ENCODE measurements around the gene GPR141. TPM values are rescaled to one million over a fixed set of nuclear protein-coding genes. Genes with fewer than 3 reads are reported as not detected.
A peak's percentile ranks its signal among the peaks of the same experiment; 100 is the strongest.

Gene GPR141
- total RNA-seq: 3.5 TPM
- long read RNA-seq, partial matches to known transcripts: 0 of 1 reads
- long read RNA-seq, other reads (novel, unspliced or antisense): 1 of 1 reads

DNA sequence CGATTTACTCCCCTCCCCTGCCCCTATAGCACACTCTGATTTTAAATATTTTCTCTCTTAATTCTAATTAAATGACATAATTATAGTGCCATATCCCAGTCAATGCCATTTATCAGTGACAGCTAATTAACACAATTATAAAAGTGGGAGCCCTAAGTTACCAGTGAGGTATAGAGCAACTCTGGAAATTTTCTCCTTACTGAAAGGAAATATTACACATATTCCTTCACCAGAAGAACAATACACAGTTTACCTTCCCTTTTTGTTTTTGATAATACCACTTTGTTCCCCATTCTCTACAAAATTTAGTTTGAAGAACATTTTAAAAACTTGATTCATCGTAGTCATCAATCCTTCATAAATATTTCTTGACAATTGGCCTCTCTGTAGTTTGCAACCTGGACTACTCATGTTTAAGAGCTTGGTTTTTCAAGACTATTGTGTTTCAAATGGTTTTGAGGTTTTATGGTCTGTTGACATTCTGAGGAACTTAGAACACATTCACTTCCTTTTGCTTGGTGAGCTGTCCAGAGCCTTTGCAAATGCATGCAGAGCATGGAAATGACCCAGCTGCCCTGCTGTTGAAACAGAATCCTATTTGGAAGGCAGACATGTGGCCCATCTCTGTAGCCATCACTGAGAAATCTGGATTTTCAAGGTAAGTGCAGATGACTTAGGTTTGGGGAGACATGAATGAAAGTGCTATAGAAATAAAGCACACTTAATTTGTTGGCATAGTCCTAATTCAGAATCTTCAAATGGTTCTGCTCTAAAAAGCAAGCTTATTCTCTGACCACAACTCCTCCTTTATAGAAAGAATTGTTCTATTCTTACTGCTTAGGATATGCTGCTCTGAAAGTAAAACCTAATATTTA is at the start of gene GPR141:
GPR141 (plus strand) TSS at position 521 of the 875 bp plus-strand sequence. CDS start 56,628 bp downstream, outside the sequence.
- no peaks in the 10 kb centered on the region for H3K36me3 ChIP-seq
- ATAC-seq (peak; percentile 44 to 66), DNase-seq (no peak)
- no peaks in the 10 kb centered on the region for H3K27me3 ChIP-seq (ENCODE audit: low read depth)
- peaks cover 13% of the 10 kb centered on the region for H3K4me1 ChIP-seq
- intact Hi-C loops (cut with DNase I): no loop called here
- peak within 1 kb of the TSS; percentile 23 for H3K4me3 ChIP-seq
- H3K27ac ChIP-seq: peak within 1 kb of the TSS; percentile 4
- TF ChIP-seq, protein P1, sequence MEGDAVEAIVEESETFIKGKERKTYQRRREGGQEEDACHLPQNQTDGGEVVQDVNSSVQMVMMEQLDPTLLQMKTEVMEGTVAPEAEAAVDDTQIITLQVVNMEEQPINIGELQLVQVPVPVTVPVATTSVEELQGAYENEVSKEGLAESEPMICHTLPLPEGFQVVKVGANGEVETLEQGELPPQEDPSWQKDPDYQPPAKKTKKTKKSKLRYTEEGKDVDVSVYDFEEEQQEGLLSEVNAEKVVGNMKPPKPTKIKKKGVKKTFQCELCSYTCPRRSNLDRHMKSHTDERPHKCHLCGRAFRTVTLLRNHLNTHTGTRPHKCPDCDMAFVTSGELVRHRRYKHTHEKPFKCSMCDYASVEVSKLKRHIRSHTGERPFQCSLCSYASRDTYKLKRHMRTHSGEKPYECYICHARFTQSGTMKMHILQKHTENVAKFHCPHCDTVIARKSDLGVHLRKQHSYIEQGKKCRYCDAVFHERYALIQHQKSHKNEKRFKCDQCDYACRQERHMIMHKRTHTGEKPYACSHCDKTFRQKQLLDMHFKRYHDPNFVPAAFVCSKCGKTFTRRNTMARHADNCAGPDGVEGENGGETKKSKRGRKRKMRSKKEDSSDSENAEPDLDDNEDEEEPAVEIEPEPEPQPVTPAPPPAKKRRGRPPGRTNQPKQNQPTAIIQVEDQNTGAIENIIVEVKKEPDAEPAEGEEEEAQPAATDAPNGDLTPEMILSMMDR (IDR thresholded peaks at IDR 0.05): no peak
- H3K9me3 ChIP-seq: no peaks in the 10 kb centered on the region

DNA sequence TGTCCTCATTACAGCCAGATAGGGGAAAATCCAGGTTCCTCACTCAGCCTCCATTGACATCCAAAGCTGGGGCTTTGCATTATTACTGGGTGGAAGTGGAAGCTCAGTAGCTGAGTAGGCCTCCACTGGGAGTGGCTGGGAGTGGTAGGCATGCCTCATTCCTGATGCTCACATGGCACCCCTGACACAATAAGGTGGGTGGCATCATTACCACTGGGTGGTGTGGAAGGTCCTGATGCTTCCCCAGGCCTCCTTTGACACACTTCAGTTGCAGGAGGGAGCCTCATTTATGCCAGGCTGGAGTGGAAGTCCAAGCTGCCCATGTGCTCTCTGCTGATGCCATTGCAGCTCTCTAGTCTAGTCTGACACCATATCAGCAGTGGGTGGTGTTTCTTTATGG is 48.2 kb upstream of the GPR141 start:
- TF ChIP-seq, protein P1 (IDR thresholded peaks at IDR 0.05): no peak
- DNase-seq (no peak), ATAC-seq (no peak)
- Histone ChIP-seq H3K4me3 (no peak overlapping the region), H3K9me3 (peaks cover 6% of the 10 kb centered on the region), H3K4me1 (no peaks in the 10 kb centered on the region), H3K36me3 (no peaks in the 10 kb centered on the region), H3K27ac (no peak overlapping the region), H3K27me3 (ENCODE audit: low read depth) (no peaks in the 10 kb centered on the region)
- intact Hi-C loops (cut with DNase I): no loop called here

DNA sequence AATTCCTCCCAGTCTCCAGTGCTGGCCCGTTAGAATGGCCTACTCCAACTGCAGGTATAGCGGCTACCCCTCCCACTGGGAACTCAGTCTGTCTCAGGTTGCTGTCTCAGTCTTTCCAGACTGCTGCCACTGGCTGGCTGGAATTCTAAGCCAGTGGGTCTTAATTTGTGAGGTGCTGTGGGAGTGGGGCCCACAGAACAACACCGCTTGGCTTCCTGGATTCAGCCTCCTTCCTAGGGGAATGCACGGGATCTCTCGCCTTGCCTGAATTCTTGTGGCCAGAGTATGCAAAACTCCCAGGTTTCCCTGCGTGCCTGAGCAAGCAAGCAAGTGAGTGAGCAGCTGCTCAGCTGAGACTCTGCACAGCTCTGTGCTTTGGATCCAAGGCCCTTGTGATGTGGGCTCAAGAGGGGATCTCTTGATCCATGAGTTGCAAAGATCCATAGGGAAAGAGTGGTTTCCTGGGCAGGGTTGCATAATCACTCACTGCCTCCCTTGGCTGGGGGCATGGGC is 41.5 kb upstream of the GPR141 start:
- H3K36me3 ChIP-seq: no peaks in the 10 kb centered on the region
- no peak for ATAC-seq
- intact Hi-C loops (cut with DNase I): no loop called here

DNA sequence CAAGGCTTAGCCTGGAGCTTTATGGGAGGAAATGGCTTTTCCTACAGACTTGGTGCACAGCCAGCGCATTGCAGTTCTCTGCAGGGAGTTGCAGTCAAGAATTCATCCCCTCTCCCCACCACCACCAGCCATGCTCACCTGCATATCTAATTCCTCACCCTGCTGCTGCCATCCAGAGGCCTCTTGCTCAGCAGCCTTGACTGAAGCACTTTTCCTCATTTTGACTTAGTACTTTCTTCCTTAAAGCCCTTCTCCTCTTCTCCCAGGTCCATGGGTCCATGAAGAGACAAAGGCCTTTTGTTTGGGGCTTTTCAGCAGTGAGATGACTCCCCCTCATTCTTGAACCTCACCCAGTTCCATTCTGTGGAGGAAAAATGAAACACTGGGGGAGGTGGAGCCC is 39.7 kb upstream of the GPR141 start:
- no peaks in the 10 kb centered on the region for H3K9me3 ChIP-seq
- no peaks in the 10 kb centered on the region for H3K4me1 ChIP-seq
- no peaks in the 10 kb centered on the region for H3K36me3 ChIP-seq
- no peaks in the 10 kb centered on the region for H3K27me3 ChIP-seq (ENCODE audit: low read depth)
- intact Hi-C loops (cut with DNase I): no loop called here
- ATAC-seq (no peak), DNase-seq (no peak)
- H3K4me3 ChIP-seq: no peak overlapping the region
- H3K27ac ChIP-seq: no peak overlapping the region
- TF ChIP-seq, protein P1 (IDR thresholded peaks at IDR 0.05): no peak

More for the DNA sequence above, 41.5 kb upstream of the GPR141 start:
- Histone ChIP-seq H3K9me3 (peaks cover 6% of the 10 kb centered on the region), H3K27me3 (ENCODE audit: low read depth) (no peaks in the 10 kb centered on the region), H3K4me3 (no peak overlapping the region), H3K4me1 (no peaks in the 10 kb centered on the region), H3K27ac (no peak overlapping the region)
- DNase-seq: no peak
- TF ChIP-seq, protein P1 (IDR thresholded peaks at IDR 0.05): no peak

DNA sequence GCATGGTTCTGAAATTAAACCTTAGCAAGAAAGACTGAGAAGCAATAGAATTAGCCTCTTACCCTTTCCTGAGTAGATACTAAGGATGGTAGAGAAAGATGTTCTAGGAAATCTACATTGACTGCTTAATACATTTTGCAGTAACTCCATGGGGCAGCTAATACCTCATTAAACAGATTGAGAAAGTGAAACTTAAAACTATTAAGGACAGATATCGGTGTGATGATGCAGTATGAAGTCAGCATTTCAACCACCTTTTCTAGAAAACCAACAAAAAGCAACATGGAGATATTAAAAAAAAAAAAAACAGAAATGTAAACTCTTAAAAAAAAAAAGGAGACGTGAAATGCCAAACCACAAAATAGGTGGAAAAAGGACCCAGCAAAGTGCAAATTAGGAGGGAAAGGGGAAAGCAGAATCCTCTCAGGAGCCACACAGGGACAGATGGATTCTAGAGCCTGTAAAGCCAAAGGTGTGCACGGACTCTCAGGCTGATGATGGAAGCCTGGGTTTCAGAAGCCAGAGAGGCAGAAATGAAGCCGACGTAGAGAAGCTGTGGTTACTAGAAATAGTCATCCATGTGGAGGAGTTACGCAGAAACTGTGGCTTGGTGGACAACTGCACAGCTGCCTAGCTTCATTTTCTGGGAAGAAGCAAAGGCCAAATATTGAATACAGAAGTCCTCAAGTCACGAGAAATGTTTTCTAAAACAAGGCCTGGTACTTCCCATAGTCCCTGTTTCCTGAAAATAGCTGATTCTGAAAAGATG is 38.1 kb upstream of the GPR141 start:
- H3K9me3 ChIP-seq: no peaks in the 10 kb centered on the region
- no peak for ATAC-seq
- TF ChIP-seq, protein P1 (IDR thresholded peaks at IDR 0.05): no peak
- DNase-seq: no peak
- no peaks in the 10 kb centered on the region for H3K27me3 ChIP-seq (ENCODE audit: low read depth)
- H3K36me3 ChIP-seq: no peaks in the 10 kb centered on the region
- H3K27ac ChIP-seq: no peak overlapping the region
- H3K4me1 ChIP-seq: no peaks in the 10 kb centered on the region
- intact Hi-C loops (cut with DNase I): no loop called here
- H3K4me3 ChIP-seq: no peak overlapping the region

All from lower lobe of right lung (tissue), 2 donors.